Measurements from ENCODE around the gene RIOK1.

- TF ChIP-seq POLR2A (IDR thresholded peaks at IDR 0.05), result no peak
- no peak for TF ChIP-seq CTCF (IDR thresholded peaks at IDR 0.05)
- TF ChIP-seq POLR2AphosphoS5 (IDR thresholded peaks at IDR 0.05), result no peak
Measured at GRCh38 chr6:7341989-7342742, 47.4 kb upstream of the RIOK1 start.
